Fibroblast of lung (primary cell): ENCODE data around the gene HERC6. TPM values are rescaled to one million over a fixed set of nuclear protein-coding genes. Genes with fewer than 3 reads are reported as not detected.

ENCODE experiments used
- DNase-seq, 2 donors: peaks; one replicate each; pipeline versions ENCODE4 v3.0.0 to v3.0.0-alpha.2; 2010; ENCODE audit warnings: low read depth in 2 of 2
- H2AFZ ChIP-seq: 2 replicates; pipeline ENCODE4 v1.5.1; 2012; ENCODE audit warnings: low read length, control low read depth, inconsistent platforms
- H3K27ac ChIP-seq: 2 replicates; pipeline ENCODE4 v1.5.1; 2011; ENCODE audit warnings: low read length, control low read depth; ENCODE audit not compliant: insufficient read depth
- H3K27me3 ChIP-seq: 2 replicates; pipeline ENCODE4 v1.5.1; 2011; ENCODE audit warnings: mild to moderate bottlenecking, low read length; ENCODE audit not compliant: control insufficient read depth, insufficient read depth
- H3K36me3 ChIP-seq: 2 replicates; pipeline ENCODE4 v1.5.1; 2011; ENCODE audit warnings: low read length; ENCODE audit not compliant: control insufficient read depth, insufficient read depth
- H3K4me1 ChIP-seq: 2 replicates; pipeline ENCODE4 v1.5.1; 2011; ENCODE audit warnings: low read length; ENCODE audit not compliant: control insufficient read depth, insufficient read depth; ENCODE audit errors: extremely low read depth
- H3K4me2 ChIP-seq: 2 replicates; pipeline ENCODE4 v1.5.1; 2011; ENCODE audit warnings: low read length, control low read depth; ENCODE audit not compliant: insufficient read depth; ENCODE audit errors: extremely low read depth
- H3K4me3 ChIP-seq, 4 experiments: fragments of 200-600 bp in 1 of 4; sonication (generic) in 1 of 4; replicated peaks in 1 of 4; 2 replicates each; pipeline ENCODE4 v1.5.1; 2011 to 2016; ENCODE audit warnings: low read length in 4 of 4, low read depth in 3 of 4, mild to moderate bottlenecking in 3 of 4, control low read depth in 2 of 4, inconsistent platforms in 1 of 4, mixed read lengths in 1 of 4; ENCODE audit not compliant: insufficient read depth in 1 of 4; ENCODE audit errors: control extremely low read depth in 1 of 4
- H3K79me2 ChIP-seq: 2 replicates; pipeline ENCODE4 v1.5.1; 2012; ENCODE audit warnings: mild to moderate bottlenecking, low read length, inconsistent platforms; ENCODE audit not compliant: control insufficient read depth, insufficient read depth
- H3K9ac ChIP-seq: 2 replicates; pipeline ENCODE4 v1.5.1; 2011; ENCODE audit warnings: mild to moderate bottlenecking, low read length, control low read depth; ENCODE audit not compliant: insufficient read depth
- H3K9me3 ChIP-seq: 2 replicates; pipeline ENCODE4 v1.5.1; 2012; ENCODE audit warnings: low read depth, low read length; ENCODE audit not compliant: control insufficient read depth, insufficient read depth
- H4K20me1 ChIP-seq: 2 replicates; pipeline ENCODE4 v1.5.1; 2011; ENCODE audit warnings: low read length; ENCODE audit not compliant: control insufficient read depth, insufficient read depth; ENCODE audit errors: extremely low read depth
- CTCF ChIP-seq, 2 donors: IDR thresholded peaks in 1 of 2; conservative IDR thresholded peaks in 1 of 2; 1 replicate in 1 of 2; 2 replicates in 1 of 2; pipeline ENCODE4 v1.5.1; 2011 to 2012; ENCODE audit warnings: low read length in 2 of 2, control low read depth in 1 of 2, inconsistent platforms in 1 of 2, low read depth in 1 of 2, mild to moderate bottlenecking in 1 of 2
- EZH2 ChIP-seq: IDR thresholded peaks from 2 replicates; pipeline ENCODE4 v1.5.1; 2012; ENCODE audit warnings: low read length, control low read depth, mild to moderate bottlenecking; ENCODE audit errors: missing control alignments
- polyA plus RNA-seq, 2 donors: library from polyadenylated mRNA; depleted of rRNA in 1 of 2; stranded (reverse) in 1 of 2; unstranded in 1 of 2; fragments of >200 nt; gene quantifications; 2 replicates each; pipeline ENCODE4 v1.2.1, GENCODE V29; 2011 to 2012; ENCODE audit warnings: missing spikeins in 1 of 2
- total RNA-seq: library from RNA; depleted of rRNA; stranded (reverse); fragments of >200 nt; gene quantifications from 2 replicates; pipeline ENCODE4 v1.2.1, GENCODE V29; 2014

HERC6 gene
- total and polyA plus RNA-seq, 2 donors (not counting 1 experiment from before 2014, with no cell fraction given), result 6.3 to 12.9 TPM

DNA sequence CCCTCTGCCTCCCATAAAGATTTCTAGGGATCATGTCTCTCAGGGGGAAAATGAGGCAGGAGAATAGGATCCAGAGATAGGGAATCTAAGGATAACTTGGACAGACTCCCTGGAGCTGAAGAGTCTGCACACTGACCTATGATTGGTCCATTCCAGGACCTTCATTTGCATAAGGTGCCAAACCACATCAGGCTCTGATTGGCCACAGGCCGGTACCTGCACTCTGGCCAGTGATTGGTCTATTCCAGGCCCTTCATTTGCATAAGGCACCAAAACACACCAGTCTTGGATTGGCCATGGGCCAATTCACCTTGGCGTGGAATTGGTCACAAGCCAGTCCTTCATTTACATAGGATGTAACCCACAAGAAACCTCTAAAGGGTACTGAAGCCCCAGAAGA is 74.3 kb downstream of the HERC6 start:
- Histone ChIP-seq H4K20me1 (no peaks in the 10 kb centered on the region), H3K27ac (no peak overlapping the region), H2AFZ (no peak overlapping the region), H3K79me2 (no peaks in the 10 kb centered on the region), H3K4me1 (no peaks in the 10 kb centered on the region), H3K4me2 (no peak overlapping the region), H3K4me3 (no peak overlapping the region), H3K9ac (no peak overlapping the region), H3K9me3 (no peaks in the 10 kb centered on the region), H3K36me3 (no peaks in the 10 kb centered on the region), H3K27me3 (peaks cover 7% of the 10 kb centered on the region)
- no peak for DNase-seq
- no peak for TF ChIP-seq EZH2
- TF ChIP-seq CTCF (conservative IDR thresholded peaks at IDR 0.05 in 1 of 2, IDR thresholded peaks at IDR 0.05 in 1 of 2; ENCODE audit: low read depth in 1 of 2, low read length in 2 of 2), result no peak

DNA sequence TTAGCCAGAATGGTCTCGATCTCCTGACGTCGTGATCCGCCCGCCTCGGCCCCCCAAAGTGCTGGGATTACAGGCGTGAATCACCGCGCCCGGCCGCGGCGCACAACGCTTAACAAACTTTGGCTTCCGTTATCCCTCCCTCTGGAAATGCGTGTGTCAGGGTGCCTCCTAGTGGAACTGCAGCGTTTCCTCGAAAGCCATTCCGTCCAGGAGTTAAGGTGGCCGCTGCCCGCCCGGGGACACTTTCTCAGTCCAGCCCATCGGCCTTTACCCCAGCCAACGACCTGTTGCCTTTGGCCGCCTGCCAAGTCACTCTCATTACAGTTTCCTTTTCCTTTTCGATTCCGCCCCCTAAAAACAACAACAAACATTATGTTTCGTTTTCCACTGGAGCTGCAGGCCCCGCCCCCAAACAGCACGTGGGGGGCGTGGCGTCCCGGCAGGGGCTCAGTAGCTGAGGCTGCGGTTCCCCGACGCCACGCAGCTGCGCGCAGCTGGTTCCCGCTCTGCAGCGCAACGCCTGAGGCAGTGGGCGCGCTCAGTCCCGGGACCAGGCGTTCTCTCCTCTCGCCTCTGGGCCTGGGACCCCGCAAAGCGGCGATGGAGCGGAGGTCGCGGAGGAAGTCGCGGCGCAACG is 78.1 kb downstream of the HERC6 start, which contains the start of gene HERC5:
Gene HERC5, plus strand, starts transcription at position 450 of the 637 bp plus-strand sequence. Its CDS starts 151 bp downstream, at position 601.
- Histone ChIP-seq H3K9ac (no peak within 1 kb of the TSS), H4K20me1 (no peaks in the 10 kb centered on the region), H2AFZ (peak within 1 kb of the TSS; percentile 11), H3K27ac (no peak within 1 kb of the TSS), H3K4me1 (no peaks in the 10 kb centered on the region), H3K36me3 (no peaks in the 10 kb centered on the region), H3K79me2 (no peaks in the 10 kb centered on the region), H3K27me3 (peaks cover 7% of the 10 kb centered on the region), H3K9me3 (no peaks in the 10 kb centered on the region), H3K4me2 (peak within 1 kb of the TSS; percentile 60), H3K4me3 (peak within 1 kb of the TSS; percentile 38 to 76 (median 58))
- TF ChIP-seq EZH2, result no peak
- peak; percentile 61 to 67 for TF ChIP-seq CTCF (conservative IDR thresholded peaks at IDR 0.05 in 1 of 2, IDR thresholded peaks at IDR 0.05 in 1 of 2; ENCODE audit: low read depth in 1 of 2, low read length in 2 of 2)
- peak; percentile 87 to 94 for DNase-seq

GRCh38 chr4:88457307-88458103 is 78.9 kb downstream of the HERC6 start:
- DNase-seq, result peak in 1 of 2 donors; percentile 38
- Histone ChIP-seq H3K4me3 (peak overlapping the region; percentile 6 to 76 (median 58)), H3K9me3 (no peaks in the 10 kb centered on the region), H3K4me1 (no peaks in the 10 kb centered on the region), H4K20me1 (no peaks in the 10 kb centered on the region), H3K27me3 (peaks cover 7% of the 10 kb centered on the region), H3K36me3 (no peaks in the 10 kb centered on the region), H2AFZ (peak overlapping the region; percentile 0), H3K27ac (no peak overlapping the region), H3K9ac (no peak overlapping the region), H3K4me2 (peak overlapping the region; percentile 34), H3K79me2 (no peaks in the 10 kb centered on the region)
- no peak for TF ChIP-seq CTCF (conservative IDR thresholded peaks at IDR 0.05 in 1 of 2, IDR thresholded peaks at IDR 0.05 in 1 of 2; ENCODE audit: low read depth in 1 of 2, low read length in 2 of 2)
- TF ChIP-seq EZH2, result peak; percentile 82
